Measurements from ENCODE around the gene KRT6B.
"Not testable (repeated sequence)": the region's sequence is repeated elsewhere in the genome, so short reads cannot be mapped to it uniquely, and the experiment has no call there.

KRT6B gene

GRCh38 chr12:52419656-52420055, 32.3 kb downstream of the KRT6B start:
- no peak for DNase-seq
- TF ChIP-seq POLR2A (IDR thresholded peaks at IDR 0.05; ENCODE audit: low read length): no peak
- TF ChIP-seq GATA1 (IDR thresholded peaks at IDR 0.05; ENCODE audit: low read depth, low read length): no peak

- TF ChIP-seq POLR2A (IDR thresholded peaks at IDR 0.05; ENCODE audit: low read length): no peak
- TF ChIP-seq GATA1 (IDR thresholded peaks at IDR 0.05; ENCODE audit: low read depth, low read length): no peak
Observed at GRCh38 chr12:52418576-52419110, 33.3 kb downstream of the KRT6B start.

GRCh38 chr12:52417740-52418139, 34.2 kb downstream of the KRT6B start:
- TF ChIP-seq POLR2A (IDR thresholded peaks at IDR 0.05; ENCODE audit: low read length) (no peak), GATA1 (IDR thresholded peaks at IDR 0.05; ENCODE audit: low read depth, low read length) (no peak)
- no peak for DNase-seq

More at GRCh38 chr12:52418576-52419110, 33.3 kb downstream of the KRT6B start:
- no peak for DNase-seq

- TF ChIP-seq GATA1 (IDR thresholded peaks at IDR 0.05; ENCODE audit: low read depth, low read length): no peak
- no peak for TF ChIP-seq POLR2A (IDR thresholded peaks at IDR 0.05; ENCODE audit: low read length)
- no peak for DNase-seq
Observed at GRCh38 chr12:52416795-52417194, 35.2 kb downstream of the KRT6B start.

GRCh38 chr12:52415870-52416750, 35.8 kb downstream of the KRT6B start:
- no peak for TF ChIP-seq POLR2A (IDR thresholded peaks at IDR 0.05; ENCODE audit: low read length)
- TF ChIP-seq GATA1 (IDR thresholded peaks at IDR 0.05; ENCODE audit: low read depth, low read length): no peak
- no peak for DNase-seq

- TF ChIP-seq POLR2A (IDR thresholded peaks at IDR 0.05; ENCODE audit: low read length): no peak
- no peak for TF ChIP-seq GATA1 (IDR thresholded peaks at IDR 0.05; ENCODE audit: low read depth, low read length)
- no peak for DNase-seq
Observed at GRCh38 chr12:52414936-52415335, 37.0 kb downstream of the KRT6B start.

GRCh38 chr12:52413782-52414345, 38.1 kb downstream of the KRT6B start:
- no peak for TF ChIP-seq POLR2A (IDR thresholded peaks at IDR 0.05; ENCODE audit: low read length)
- no peak for DNase-seq

- TF ChIP-seq POLR2A (IDR thresholded peaks at IDR 0.05; ENCODE audit: low read length) (no peak), GATA1 (IDR thresholded peaks at IDR 0.05; ENCODE audit: low read depth, low read length) (no peak)
- no peak for DNase-seq
Observed at GRCh38 chr12:52413202-52413601, 38.7 kb downstream of the KRT6B start.

GRCh38 chr12:52411815-52412214, 40.1 kb downstream of the KRT6B start:
- TF ChIP-seq POLR2A (IDR thresholded peaks at IDR 0.05; ENCODE audit: low read length): no peak
- no peak for TF ChIP-seq GATA1 (IDR thresholded peaks at IDR 0.05; ENCODE audit: low read depth, low read length)
- DNase-seq: no peak

GRCh38 chr12:52410589-52411248, 41.2 kb downstream of the KRT6B start:
- not testable (repeated sequence) for DNase-seq

- no peak for DNase-seq
- TF ChIP-seq POLR2A (IDR thresholded peaks at IDR 0.05; ENCODE audit: low read length) (no peak), GATA1 (IDR thresholded peaks at IDR 0.05; ENCODE audit: low read depth, low read length) (no peak)
Observed at GRCh38 chr12:52407918-52408317, 44.0 kb downstream of the KRT6B start.

GRCh38 chr12:52405922-52406385, 46.0 kb downstream of the KRT6B start, which contains the start of gene KRT82:
Gene KRT82 (minus strand): TSS chr12:52406335. CDS start chr12:52406277, 58 bp downstream.
- no peak for TF ChIP-seq POLR2A (IDR thresholded peaks at IDR 0.05; ENCODE audit: low read length)
- no peak for TF ChIP-seq GATA1 (IDR thresholded peaks at IDR 0.05; ENCODE audit: low read depth, low read length)
- no peak for DNase-seq

GRCh38 chr12:52404951-52405350, 47.0 kb downstream of the KRT6B start:
- TF ChIP-seq POLR2A (IDR thresholded peaks at IDR 0.05; ENCODE audit: low read length) (no peak), GATA1 (IDR thresholded peaks at IDR 0.05; ENCODE audit: low read depth, low read length) (no peak)
- DNase-seq: no peak

- TF ChIP-seq GATA1 (IDR thresholded peaks at IDR 0.05; ENCODE audit: low read depth, low read length) (no peak), POLR2A (IDR thresholded peaks at IDR 0.05; ENCODE audit: low read length) (no peak)
- DNase-seq: no peak
Observed at GRCh38 chr12:52403561-52403960, 48.4 kb downstream of the KRT6B start.
